Type B pancreatic cell (in vitro differentiated cells): ENCODE measurements around the gene FLYWCH1. TPM values are rescaled to one million over a fixed set of nuclear protein-coding genes. Genes with fewer than 3 reads are reported as not detected.

Experiments used
- DNase-seq: peaks from one replicate; pipeline ENCODE4 v3.0.0; 2021; ENCODE audit warnings: mixed read lengths; ENCODE audit not compliant: unreplicated experiment; ENCODE audit errors: extremely low spot score
- H3K27ac Mint-ChIP-seq: 2 replicates; pipeline ENCODE4 v1.8.0; 2021; ENCODE audit warnings: mild to moderate bottlenecking, mixed read lengths
- H3K27me3 Mint-ChIP-seq: 2 replicates; pipeline ENCODE4 v1.8.0; 2021; ENCODE audit warnings: mixed read lengths
- H3K36me3 Mint-ChIP-seq: 2 replicates; pipeline ENCODE4 v1.8.0; 2021; ENCODE audit warnings: mixed read lengths
- H3K4me1 Mint-ChIP-seq: one replicate; pipeline ENCODE4 v1.8.0; 2021; ENCODE audit warnings: mixed read lengths; ENCODE audit not compliant: unreplicated experiment
- H3K4me3 Mint-ChIP-seq: 2 replicates; pipeline ENCODE4 v1.8.0; 2021; ENCODE audit warnings: mild to moderate bottlenecking, mixed read lengths
- H3K9me3 Mint-ChIP-seq: 2 replicates; pipeline ENCODE4 v1.8.0; 2021; ENCODE audit warnings: mixed read lengths
- total RNA-seq: library from RNA; stranded (reverse); gene quantifications from 2 replicates; pipeline ENCODE4 v1.2.1, GENCODE V29; 2021; ENCODE audit warnings: low replicate concordance
- TF ChIP-seq, protein P1 (sequence below): fragments of 200-600 bp; sonication (generic); conservative IDR thresholded peaks from 2 replicates; pipeline ENCODE4 v1.5.0; 2021; ENCODE audit warnings: antibody characterized with exemption, mild to moderate bottlenecking

Gene FLYWCH1
- total RNA-seq, 1 donor from 2014 or later: 28.6 TPM

DNA sequence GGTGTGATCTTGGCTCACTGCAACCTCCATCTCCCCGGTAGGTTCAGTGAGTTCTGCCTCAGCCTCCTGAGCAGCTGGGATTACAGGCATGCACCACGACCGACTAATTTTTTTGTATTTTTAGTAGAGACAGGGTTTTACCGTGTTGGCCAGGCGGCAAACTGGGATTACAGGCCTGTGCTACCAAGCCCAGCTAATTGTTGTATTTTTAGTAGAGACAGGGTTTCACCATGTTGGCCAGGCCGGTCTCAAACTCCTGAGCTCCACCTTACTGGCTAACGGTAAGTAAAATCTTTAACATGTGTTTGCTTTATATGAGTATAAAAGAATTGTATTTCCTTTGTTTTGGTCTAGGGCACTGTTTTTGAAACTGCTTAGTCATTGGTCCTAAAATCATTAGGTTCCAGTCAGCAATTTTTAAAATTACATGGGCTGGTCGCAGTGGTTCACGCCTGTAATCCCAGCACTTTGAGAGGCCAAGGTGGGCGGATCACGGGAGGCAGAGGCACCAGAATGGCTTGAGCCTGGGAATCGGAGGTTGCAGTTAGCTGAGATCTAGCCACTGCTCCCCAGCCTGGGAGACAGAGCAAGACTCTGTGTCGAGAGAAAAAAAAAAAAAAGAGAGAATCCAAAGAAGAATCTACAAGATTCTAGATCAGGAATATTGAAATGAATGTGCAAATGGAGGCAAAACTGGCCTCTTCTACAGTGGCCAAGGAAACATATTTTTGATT lies 3.6 kb downstream of the FLYWCH1 start:
- TF ChIP-seq, protein P1, sequence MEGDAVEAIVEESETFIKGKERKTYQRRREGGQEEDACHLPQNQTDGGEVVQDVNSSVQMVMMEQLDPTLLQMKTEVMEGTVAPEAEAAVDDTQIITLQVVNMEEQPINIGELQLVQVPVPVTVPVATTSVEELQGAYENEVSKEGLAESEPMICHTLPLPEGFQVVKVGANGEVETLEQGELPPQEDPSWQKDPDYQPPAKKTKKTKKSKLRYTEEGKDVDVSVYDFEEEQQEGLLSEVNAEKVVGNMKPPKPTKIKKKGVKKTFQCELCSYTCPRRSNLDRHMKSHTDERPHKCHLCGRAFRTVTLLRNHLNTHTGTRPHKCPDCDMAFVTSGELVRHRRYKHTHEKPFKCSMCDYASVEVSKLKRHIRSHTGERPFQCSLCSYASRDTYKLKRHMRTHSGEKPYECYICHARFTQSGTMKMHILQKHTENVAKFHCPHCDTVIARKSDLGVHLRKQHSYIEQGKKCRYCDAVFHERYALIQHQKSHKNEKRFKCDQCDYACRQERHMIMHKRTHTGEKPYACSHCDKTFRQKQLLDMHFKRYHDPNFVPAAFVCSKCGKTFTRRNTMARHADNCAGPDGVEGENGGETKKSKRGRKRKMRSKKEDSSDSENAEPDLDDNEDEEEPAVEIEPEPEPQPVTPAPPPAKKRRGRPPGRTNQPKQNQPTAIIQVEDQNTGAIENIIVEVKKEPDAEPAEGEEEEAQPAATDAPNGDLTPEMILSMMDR: no peak
- Mint-ChIP-seq H3K36me3 (peaks cover 8% of the 10 kb centered on the region), H3K27ac (no peak overlapping the region), H3K9me3 (no peaks in the 10 kb centered on the region), H3K4me3 (peak overlapping the region; percentile 39), H3K27me3 (peaks cover 4% of the 10 kb centered on the region), H3K4me1 (peaks cover 21% of the 10 kb centered on the region)
- DNase-seq: no peak

DNA sequence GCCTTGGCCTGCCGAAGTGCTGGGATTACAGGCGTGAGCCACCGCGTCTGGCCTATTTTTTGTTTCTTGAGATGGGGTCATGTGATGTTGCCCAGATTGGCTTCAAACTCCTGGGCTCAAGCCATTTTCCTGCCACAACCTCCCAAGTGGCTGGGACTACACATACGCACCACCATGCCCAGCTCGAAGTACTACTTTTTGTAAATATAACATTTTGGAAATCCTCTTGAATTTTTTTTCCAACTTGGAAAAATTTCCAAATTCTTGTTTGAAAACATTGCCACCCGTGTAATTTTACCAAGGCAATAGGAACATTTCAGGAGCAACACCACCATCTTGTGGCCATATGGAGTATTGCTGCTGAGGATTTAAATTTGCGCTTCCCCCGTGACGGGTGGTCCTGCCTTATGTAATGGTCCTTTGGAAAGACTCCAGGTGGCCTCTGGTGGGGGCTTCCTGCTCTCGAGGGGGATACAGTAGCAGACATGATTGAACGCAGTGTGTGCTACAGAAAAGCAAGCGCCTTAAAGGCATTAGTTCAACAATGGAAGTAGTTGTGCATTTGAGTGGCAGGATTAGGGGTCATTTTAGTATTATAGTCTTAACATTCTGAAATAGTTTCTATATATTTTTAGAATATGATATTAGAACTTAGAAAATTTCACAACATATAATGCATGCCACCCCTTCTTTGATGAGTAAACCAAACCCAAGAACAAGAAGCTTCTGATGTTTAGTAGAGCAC lies 8.0 kb downstream of the FLYWCH1 start:
- peak overlapping the region; percentile 24 for H3K27ac Mint-ChIP-seq
- no peak for DNase-seq
- peaks cover 8% of the 10 kb centered on the region for H3K4me1 Mint-ChIP-seq
- H3K27me3 Mint-ChIP-seq: no peaks in the 10 kb centered on the region
- TF ChIP-seq, protein P1: peak; percentile 98
- no peaks in the 10 kb centered on the region for H3K9me3 Mint-ChIP-seq
- no peak overlapping the region for H3K4me3 Mint-ChIP-seq
- peaks cover 21% of the 10 kb centered on the region for H3K36me3 Mint-ChIP-seq

DNA sequence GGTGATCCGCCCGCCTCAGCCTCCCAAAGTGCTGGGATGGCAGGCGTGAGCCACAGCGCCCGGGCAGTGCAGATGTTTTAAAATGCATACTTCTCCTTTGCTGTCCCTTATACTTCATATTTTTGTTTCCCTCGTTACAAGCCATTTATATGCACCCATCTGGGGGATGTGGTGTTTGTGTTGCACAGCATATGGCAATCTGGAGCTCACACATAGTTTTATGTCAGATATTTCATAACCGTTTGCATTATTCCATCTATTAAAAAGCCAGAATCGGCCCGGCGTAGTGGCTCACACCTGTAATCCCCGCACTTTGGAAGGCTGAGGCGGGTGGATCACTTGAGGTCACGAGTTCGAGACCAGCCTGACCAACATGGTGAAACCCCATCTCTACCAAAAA lies 11.8 kb downstream of the FLYWCH1 start:
- no peaks in the 10 kb centered on the region for H3K9me3 Mint-ChIP-seq

DNA sequence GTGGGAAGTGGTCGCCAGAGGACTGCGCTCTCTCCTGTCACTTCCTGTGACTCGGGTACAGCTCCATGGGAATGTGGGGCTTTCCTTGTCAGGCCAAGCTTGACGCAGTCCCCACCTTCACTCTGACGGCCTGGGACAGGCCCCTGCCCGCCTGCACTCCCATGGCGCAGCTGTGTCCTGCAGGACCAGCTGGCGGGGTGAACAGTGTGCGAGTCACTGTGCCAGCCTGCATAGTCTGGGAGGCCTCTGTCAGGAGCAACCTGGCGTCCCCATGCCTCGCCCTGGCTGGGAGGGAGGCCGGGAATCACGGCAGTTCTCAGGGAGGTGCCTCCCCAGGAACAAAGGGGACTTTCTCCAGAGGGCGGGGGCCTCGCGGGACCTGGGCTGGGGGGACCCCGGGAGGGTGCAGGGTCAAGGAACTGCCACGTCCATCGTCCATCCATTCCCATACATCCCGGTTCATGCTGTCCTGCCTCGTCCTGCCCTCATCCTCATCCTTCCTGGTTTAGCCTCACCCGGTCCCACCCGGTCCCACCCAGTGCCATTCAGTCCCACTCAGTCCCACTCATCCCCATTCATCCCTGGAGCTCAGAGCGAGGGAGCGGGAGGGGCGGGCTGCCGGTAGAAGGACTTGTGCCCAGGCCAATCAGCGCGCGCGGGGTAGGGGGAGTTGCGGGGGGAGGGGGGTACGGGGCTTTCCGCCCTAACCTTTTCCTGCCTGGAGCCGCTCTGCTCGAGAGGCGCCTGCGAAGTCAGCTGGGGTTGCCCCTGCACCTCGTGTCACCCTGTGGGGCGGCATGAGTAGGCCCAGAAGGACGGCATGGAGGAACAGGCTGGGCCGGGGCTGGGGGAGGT lies 13.4 kb downstream of the FLYWCH1 start:
- H3K27ac Mint-ChIP-seq: no peak overlapping the region
- DNase-seq: no peak
- H3K36me3 Mint-ChIP-seq: peaks cover 15% of the 10 kb centered on the region
- TF ChIP-seq, protein P1: no peak
- no peaks in the 10 kb centered on the region for H3K27me3 Mint-ChIP-seq
- peaks cover 17% of the 10 kb centered on the region for H3K4me1 Mint-ChIP-seq
- H3K4me3 Mint-ChIP-seq: no peak overlapping the region
- H3K9me3 Mint-ChIP-seq: no peaks in the 10 kb centered on the region

More for the DNA sequence above, 11.8 kb downstream of the FLYWCH1 start:
- Mint-ChIP-seq H3K4me3 (no peak overlapping the region), H3K27ac (no peak overlapping the region), H3K36me3 (peaks cover 21% of the 10 kb centered on the region), H3K27me3 (no peaks in the 10 kb centered on the region), H3K4me1 (peaks cover 22% of the 10 kb centered on the region)
- DNase-seq: no peak
- TF ChIP-seq, protein P1: no peak

DNA sequence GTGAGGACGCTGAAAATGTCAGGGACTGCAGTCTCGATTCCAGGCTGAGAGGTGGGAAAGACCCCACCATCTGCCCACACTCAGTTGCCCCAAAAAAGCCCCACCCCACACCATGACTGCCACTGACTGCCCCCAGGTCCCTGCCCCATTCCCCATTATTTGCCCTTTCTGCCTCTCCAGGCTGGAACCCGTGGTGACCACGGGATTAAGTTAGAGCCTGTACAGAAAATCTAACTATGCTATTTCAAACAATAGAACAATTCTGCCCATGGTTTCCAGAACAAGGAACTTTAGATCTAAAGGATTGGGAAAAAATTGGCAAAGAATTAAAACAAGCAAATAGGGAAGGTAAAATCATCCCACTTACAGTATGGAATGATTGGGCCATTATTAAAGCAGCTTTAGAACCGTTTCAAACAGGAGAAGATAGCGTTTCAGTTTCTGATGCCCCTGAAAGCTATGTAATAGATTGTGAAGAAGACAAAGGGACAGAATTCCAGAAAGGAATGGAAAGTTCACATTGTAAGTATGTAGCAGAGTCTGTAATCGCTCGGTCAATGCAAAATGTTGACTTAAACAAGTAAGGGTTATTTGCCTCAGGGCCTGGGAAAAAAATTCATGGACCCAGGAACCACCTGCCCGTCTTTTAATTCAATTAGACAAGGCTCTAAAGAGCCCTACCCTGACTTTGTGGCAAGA lies 14.4 kb downstream of the FLYWCH1 start:
- peaks cover 15% of the 10 kb centered on the region for H3K36me3 Mint-ChIP-seq
- H3K27ac Mint-ChIP-seq: peak overlapping the region; percentile 33
- H3K9me3 Mint-ChIP-seq: no peaks in the 10 kb centered on the region
- no peak overlapping the region for H3K4me3 Mint-ChIP-seq
- no peak for DNase-seq
- H3K4me1 Mint-ChIP-seq: peaks cover 17% of the 10 kb centered on the region
- H3K27me3 Mint-ChIP-seq: no peaks in the 10 kb centered on the region
- TF ChIP-seq, protein P1: no peak
